Subcutaneous adipose tissue (tissue), 4 donors: ENCODE measurements around the gene METAP2. TPM values are rescaled to one million over a fixed set of nuclear protein-coding genes. Genes with fewer than 3 reads are reported as not detected.

Experiments used
- CTCF ChIP-seq: fragments of 450-650 bp; IDR thresholded peaks from one replicate; pipeline ENCODE4 v1.5.1; 2016; ENCODE audit warnings: low read depth, mild to moderate bottlenecking, control low read depth, antibody characterized with exemption, moderate library complexity
- total RNA-seq, 4 donors: library from RNA; depleted of rRNA; stranded (reverse); fragments of >200 nt; gene quantifications; one replicate each; pipeline ENCODE4 v1.1.0, GENCODE V29; 2016

METAP2 gene
- total RNA-seq, 4 donors from 2014 or later: 65.2 to 138 (median 78.1) TPM

GRCh38 chr12:95495433-95495832, 21.5 kb downstream of the METAP2 start:
- no peak for TF ChIP-seq CTCF

GRCh38 chr12:95497031-95497430, 23.1 kb downstream of the METAP2 start:
- no peak for TF ChIP-seq CTCF

GRCh38 chr12:95498968-95499367, 25.0 kb downstream of the METAP2 start:
- no peak for TF ChIP-seq CTCF

GRCh38 chr12:95499772-95500171, 25.8 kb downstream of the METAP2 start:
- TF ChIP-seq CTCF: no peak

- no peak for TF ChIP-seq CTCF
Observed at GRCh38 chr12:95504140-95504539, 30.2 kb downstream of the METAP2 start.

GRCh38 chr12:95505039-95505438, 31.1 kb downstream of the METAP2 start:
- TF ChIP-seq CTCF: no peak

GRCh38 chr12:95506707-95507523, 33.0 kb downstream of the METAP2 start:
- no peak for TF ChIP-seq CTCF
